Erythroblast (primary cell): ENCODE data around the gene ZBTB44.

Source experiments
- GATA1 ChIP-seq: IDR thresholded peaks from 2 replicates; pipeline ENCODE4 v1.6.1; 2011; ENCODE audit warnings: low read depth, mild to moderate bottlenecking, control low read depth, low read length, moderate library complexity
- POLR2A ChIP-seq: IDR thresholded peaks from 2 replicates; pipeline ENCODE4 v1.6.1; 2011; ENCODE audit warnings: mild to moderate bottlenecking, low read length

- TF ChIP-seq POLR2A: no peak
- TF ChIP-seq GATA1: no peak
Observed at GRCh38 chr11:130313383-130314183, 1.1 kb downstream of the ZBTB44 start.
